ENCODE results near the gene HAGH.

The HAGH gene

GRCh38 chr16:1759511-1759910 is 67.1 kb downstream of the HAGH start:
- WGBS (ENCODE audit: insufficient coverage), result 98% methylated on average over 21 of the region's 21 CpGs
- H3K27me3 ChIP-seq (replicated peaks in 2 of 5; ENCODE audit: control insufficient read depth in 4 of 5, insufficient read depth in 5 of 5, low read length in 4 of 5), result no peaks in the 10 kb centered on the region
- ChIA-PET CTCF (interaction anchor here (0.6 to 0.9 kb wide), 2 partner anchors 21 to 42 kb away, joined by 3 read pairs; no protein-coding TSS in a partner anchor), POLR2A (no interaction called here)
- no peaks in the 10 kb centered on the region for H3K9me3 ChIP-seq (ENCODE audit: control extremely low read depth in 1 of 5, control insufficient read depth in 4 of 5, insufficient read depth in 2 of 5, low read depth in 1 of 5, low read length in 4 of 5)
- no peak overlapping the region for H3K27ac ChIP-seq (ENCODE audit: insufficient read depth in 1 of 2, low read depth in 1 of 2, low read length in 2 of 2, poor library complexity in 1 of 2, severe bottlenecking in 2 of 2)
- no peak overlapping the region for H3K4me3 ChIP-seq (ENCODE audit: control insufficient read depth in 1 of 7, extremely low read depth in 1 of 7, insufficient read depth in 4 of 7, low read depth in 2 of 7, low read length in 6 of 7)
- H3K36me3 ChIP-seq (ENCODE audit: control insufficient read depth in 4 of 4, insufficient read depth in 4 of 4, low read length in 3 of 4), result peaks cover 0 to 79% (median 55%) of the 10 kb centered on the region in 4 experiments
- DNase-seq, result no peak
- no peaks in the 10 kb centered on the region for H3K4me1 ChIP-seq (ENCODE audit: control extremely low read depth in 1 of 4, control insufficient read depth in 4 of 4, insufficient read depth in 4 of 4, low read length in 3 of 4)

GRCh38 chr16:1758923-1759322 is 67.7 kb downstream of the HAGH start:
- Histone ChIP-seq H3K4me3 (ENCODE audit: control insufficient read depth in 1 of 7, extremely low read depth in 1 of 7, insufficient read depth in 4 of 7, low read depth in 2 of 7, low read length in 6 of 7) (no peak overlapping the region), H3K27me3 (replicated peaks in 2 of 5; ENCODE audit: control insufficient read depth in 4 of 5, insufficient read depth in 5 of 5, low read length in 4 of 5) (no peaks in the 10 kb centered on the region), H3K27ac (ENCODE audit: insufficient read depth in 1 of 2, low read depth in 1 of 2, low read length in 2 of 2, poor library complexity in 1 of 2, severe bottlenecking in 2 of 2) (no peak overlapping the region), H3K36me3 (ENCODE audit: control insufficient read depth in 4 of 4, insufficient read depth in 4 of 4, low read length in 3 of 4) (peaks cover 0 to 76% (median 53%) of the 10 kb centered on the region in 4 experiments), H3K4me1 (ENCODE audit: control extremely low read depth in 1 of 4, control insufficient read depth in 4 of 4, insufficient read depth in 4 of 4, low read length in 3 of 4) (no peaks in the 10 kb centered on the region), H3K9me3 (ENCODE audit: control extremely low read depth in 1 of 5, control insufficient read depth in 4 of 5, insufficient read depth in 2 of 5, low read depth in 1 of 5, low read length in 4 of 5) (no peaks in the 10 kb centered on the region)
- POLR2A ChIA-PET, result interaction anchor here (0.6 kb wide), 1 partner anchor 41 kb away, joined by 5 read pairs; no protein-coding TSS in a partner anchor
- 96% methylated on average over 10 of the region's 18 CpGs for WGBS (ENCODE audit: insufficient coverage)
- DNase-seq, result no peak
- CTCF ChIA-PET, result interaction anchor here (0.6 kb wide), 1 partner anchor 41 kb away, joined by 3 read pairs; no protein-coding TSS in a partner anchor

- no peaks in the 10 kb centered on the region for H3K27me3 ChIP-seq (replicated peaks in 2 of 5; ENCODE audit: control insufficient read depth in 4 of 5, insufficient read depth in 5 of 5, low read length in 4 of 5)
- no peak for DNase-seq
- WGBS (ENCODE audit: insufficient coverage), result 98% methylated on average over 33 of the region's 37 CpGs
- H3K4me3 ChIP-seq (ENCODE audit: control insufficient read depth in 1 of 7, extremely low read depth in 1 of 7, insufficient read depth in 4 of 7, low read depth in 2 of 7, low read length in 6 of 7), result no peak overlapping the region
- CTCF ChIA-PET, result no interaction called here
- H3K36me3 ChIP-seq (ENCODE audit: control insufficient read depth in 4 of 4, insufficient read depth in 4 of 4, low read length in 3 of 4), result peaks cover 2 to 72% (median 48%) of the 10 kb centered on the region in 4 experiments
- POLR2A ChIA-PET, result no interaction called here
- H3K9me3 ChIP-seq (ENCODE audit: control extremely low read depth in 1 of 5, control insufficient read depth in 4 of 5, insufficient read depth in 2 of 5, low read depth in 1 of 5, low read length in 4 of 5), result no peaks in the 10 kb centered on the region
- no peak overlapping the region for H3K27ac ChIP-seq (ENCODE audit: insufficient read depth in 1 of 2, low read depth in 1 of 2, low read length in 2 of 2, poor library complexity in 1 of 2, severe bottlenecking in 2 of 2)
- H3K4me1 ChIP-seq (ENCODE audit: control extremely low read depth in 1 of 4, control insufficient read depth in 4 of 4, insufficient read depth in 4 of 4, low read length in 3 of 4), result no peaks in the 10 kb centered on the region
These were observed 68.7 kb downstream of the HAGH start for GRCh38 chr16:1757714-1758461.
